ENCODE results near the gene BHMT.

DNA sequence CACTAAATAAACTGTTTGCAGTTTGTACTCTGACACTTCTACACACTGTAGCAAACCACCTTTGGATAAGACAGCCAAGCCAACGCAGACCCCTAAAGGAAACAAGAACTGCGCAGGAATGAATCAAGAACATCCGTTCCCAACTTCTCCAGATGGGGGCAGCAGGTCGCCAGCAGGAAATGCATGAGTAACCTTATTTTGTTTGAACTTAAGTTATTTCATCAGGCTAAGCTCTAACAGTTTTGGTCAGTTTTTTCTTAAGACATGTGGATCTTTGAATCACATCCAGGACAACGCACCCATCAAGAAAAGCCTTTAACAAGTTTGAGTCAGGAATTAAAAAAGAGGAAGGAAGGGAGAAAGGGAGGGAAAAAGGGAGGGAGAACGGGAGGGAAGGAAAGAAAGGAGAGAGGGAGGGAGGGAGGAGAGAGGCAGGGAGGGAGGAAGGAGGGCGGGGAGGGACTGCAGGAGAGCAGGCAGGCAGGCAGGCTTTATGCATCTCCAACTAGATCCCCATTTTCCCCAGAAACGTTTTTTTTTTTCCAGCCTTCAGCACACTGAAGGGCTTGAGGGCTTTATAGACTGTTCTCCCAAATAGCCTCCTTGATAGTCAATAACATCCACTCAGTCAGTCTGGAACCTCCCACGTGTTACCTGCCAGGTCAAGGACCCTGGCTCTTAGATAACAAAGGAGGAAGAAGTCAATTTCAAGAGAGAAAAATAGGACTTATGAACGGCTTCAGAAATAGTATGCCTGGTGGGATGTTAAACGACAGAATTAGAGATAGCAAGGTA, 22.2 kb downstream of the BHMT start:
- TF ChIP-seq, protein P1, sequence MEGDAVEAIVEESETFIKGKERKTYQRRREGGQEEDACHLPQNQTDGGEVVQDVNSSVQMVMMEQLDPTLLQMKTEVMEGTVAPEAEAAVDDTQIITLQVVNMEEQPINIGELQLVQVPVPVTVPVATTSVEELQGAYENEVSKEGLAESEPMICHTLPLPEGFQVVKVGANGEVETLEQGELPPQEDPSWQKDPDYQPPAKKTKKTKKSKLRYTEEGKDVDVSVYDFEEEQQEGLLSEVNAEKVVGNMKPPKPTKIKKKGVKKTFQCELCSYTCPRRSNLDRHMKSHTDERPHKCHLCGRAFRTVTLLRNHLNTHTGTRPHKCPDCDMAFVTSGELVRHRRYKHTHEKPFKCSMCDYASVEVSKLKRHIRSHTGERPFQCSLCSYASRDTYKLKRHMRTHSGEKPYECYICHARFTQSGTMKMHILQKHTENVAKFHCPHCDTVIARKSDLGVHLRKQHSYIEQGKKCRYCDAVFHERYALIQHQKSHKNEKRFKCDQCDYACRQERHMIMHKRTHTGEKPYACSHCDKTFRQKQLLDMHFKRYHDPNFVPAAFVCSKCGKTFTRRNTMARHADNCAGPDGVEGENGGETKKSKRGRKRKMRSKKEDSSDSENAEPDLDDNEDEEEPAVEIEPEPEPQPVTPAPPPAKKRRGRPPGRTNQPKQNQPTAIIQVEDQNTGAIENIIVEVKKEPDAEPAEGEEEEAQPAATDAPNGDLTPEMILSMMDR (conservative IDR thresholded peaks at IDR 0.05 in 1 of 2, IDR thresholded peaks at IDR 0.05 in 1 of 2; ENCODE audit: low read depth in 1 of 2, low read length in 2 of 2) = peak; percentile 80 to 87
- no peak for TF ChIP-seq EZH2 (IDR thresholded peaks at IDR 0.05; ENCODE audit: low read length, missing control alignments)

Measured in fibroblast of lung (primary cell).